ENCODE measurements around the gene FLOT1. TPM values are rescaled to one million over a fixed set of nuclear protein-coding genes. Genes with fewer than 3 reads are reported as not detected.

FLOT1 gene
- total and polyA plus RNA-seq, 2 donors (not counting 3 experiments of a cell fraction or from before 2014, with no cell fraction given), result 141 to 154 TPM

GRCh38 chr6:30709101-30709868, 33.2 kb downstream of the FLOT1 start:
- Histone ChIP-seq H3K4me3 (replicated peaks in 1 of 3; ENCODE audit: insufficient read depth in 1 of 3, low read depth in 1 of 3, low read length in 3 of 3) (no peak overlapping the region), H4K20me1 (replicated peaks; ENCODE audit: control insufficient read depth, extremely low read depth, insufficient read depth, low read length) (no peaks in the 10 kb centered on the region), H2AFZ (ENCODE audit: low read depth, low read length) (no peak overlapping the region), H3K9me3 (replicated peaks; ENCODE audit: control insufficient read depth, insufficient read depth, low read length) (no peaks in the 10 kb centered on the region), H3K4me2 (ENCODE audit: insufficient read depth, low read length) (no peak overlapping the region), H3K27ac (ENCODE audit: insufficient read depth, low read depth, low read length) (no peak overlapping the region), H3K9me1 (replicated peaks; ENCODE audit: control insufficient read depth, extremely low read depth, insufficient read depth, low read length) (no peaks in the 10 kb centered on the region), H3K27me3 (ENCODE audit: control insufficient read depth in 2 of 2, insufficient read depth in 2 of 2, low read length in 2 of 2) (no peaks in the 10 kb centered on the region), H3K9ac (replicated peaks; ENCODE audit: extremely low read depth, insufficient read depth, low read length) (no peak overlapping the region), H3K79me2 (ENCODE audit: control insufficient read depth, insufficient read depth, low read length) (no peaks in the 10 kb centered on the region), H3K36me3 (ENCODE audit: control insufficient read depth in 2 of 2, extremely low read depth in 1 of 2, insufficient read depth in 2 of 2, low read length in 2 of 2) (peaks cover 3 to 18% of the 10 kb centered on the region in 2 experiments), H3K4me1 (ENCODE audit: control insufficient read depth, extremely low read depth, insufficient read depth, low read length) (no peaks in the 10 kb centered on the region)
- FAIRE-seq (no peak), DNase-seq (ENCODE audit: low read depth, low spot score) (no peak)
- ChIA-PET POLR2A (no interaction called here), CTCF (interaction anchor here (0.8 to 2.0 kb wide), 5 partner anchors 9 to 30 kb away, joined by 3 to 4 read pairs (median 3); no protein-coding TSS in a partner anchor)
- intact Hi-C loops (cut with micrococcal nuclease), result no loop called here
- dilution Hi-C loops (cut with MboI; ENCODE audit: extremely low pct_ligation_motif_present, low sequenced_read_pairs), result no loop called here
- BruUV-seq (replicated peaks), result no TSS peak
- TF ChIP-seq EZH2 (IDR thresholded peaks at IDR 0.05; ENCODE audit: borderline replicate concordance, low read depth, low read length, severe bottlenecking) (no peak), JUN (IDR thresholded peaks at IDR 0.05; ENCODE audit: borderline replicate concordance, insufficient read depth, insufficient read length, low read depth) (no peak), GATA2 (IDR thresholded peaks at IDR 0.05; ENCODE audit: insufficient read depth, insufficient read length, low read depth, low read length) (no peak), POLR2A (IDR thresholded peaks at IDR 0.05; ENCODE audit: low read depth, low read length) (no peak), MYC (IDR thresholded peaks at IDR 0.05; ENCODE audit: low read depth, low read length) (no peak), FOS (IDR thresholded peaks at IDR 0.05; ENCODE audit: borderline replicate concordance, insufficient read depth, low read length) (no peak), POLR2AphosphoS5 (IDR thresholded peaks at IDR 0.05; ENCODE audit: insufficient read depth, low read depth, low read length) (no peak), CTCF (IDR thresholded peaks at IDR 0.05; ENCODE audit: extremely low read depth in 1 of 2, insufficient read depth in 1 of 2, low read depth in 1 of 2, low read length in 2 of 2) (no peak), MAX (IDR thresholded peaks at IDR 0.05; ENCODE audit: insufficient read depth, insufficient read length) (no peak)
